Stimulated activated CD4-positive, alpha-beta T cell treated with anti-CD3 and anti-CD28 coated beads, Interleukin-4, amount 100 ng/mL, for 24 hours (primary cell): Measurements from ENCODE around the gene ZNF629.

Experiments
- DNase-seq: peaks from one replicate; pipeline ENCODE4 v3.0.0-alpha.2; 2020

Gene ZNF629

GRCh38 chr16:30766206-30766932 lies 20.6 kb downstream of the ZNF629 start:
- no peak for DNase-seq

- DNase-seq = no peak
Observed at GRCh38 chr16:30764816-30765465, 22.1 kb downstream of the ZNF629 start.

GRCh38 chr16:30764086-30764485 lies 22.9 kb downstream of the ZNF629 start:
- no peak for DNase-seq

- DNase-seq = no peak
Observed at GRCh38 chr16:30762991-30763725, 23.8 kb downstream of the ZNF629 start.

- DNase-seq = peak; percentile 93
Observed at GRCh38 chr16:30761928-30762902, 24.8 kb downstream of the ZNF629 start, which contains the start of the genes CFAP119 and RNF40. Gene CFAP119, minus strand, starts transcription at chr16:30762062. Its CDS starts 314 bp downstream, at chr16:30761748. Gene RNF40, plus strand, starts transcription at chr16:30762322. Its CDS starts 224 bp downstream, at chr16:30762546.

- DNase-seq = peak; percentile 56
Observed at GRCh38 chr16:30761427-30761927, 25.5 kb downstream of the ZNF629 start.

GRCh38 chr16:30760577-30761426 lies 26.2 kb downstream of the ZNF629 start:
- no peak for DNase-seq

GRCh38 chr16:30760001-30760559 lies 26.9 kb downstream of the ZNF629 start:
- no peak for DNase-seq

- no peak for DNase-seq
Observed at GRCh38 chr16:30758988-30759491, 28.0 kb downstream of the ZNF629 start.

GRCh38 chr16:30757316-30757715 lies 29.7 kb downstream of the ZNF629 start:
- DNase-seq = no peak

GRCh38 chr16:30756781-30757100 lies 30.3 kb downstream of the ZNF629 start:
- DNase-seq = no peak

GRCh38 chr16:30755955-30756780 lies 30.8 kb downstream of the ZNF629 start:
- DNase-seq = no peak

- no peak for DNase-seq
Observed at GRCh38 chr16:30753596-30753995, 33.4 kb downstream of the ZNF629 start.

- DNase-seq = no peak
Observed at GRCh38 chr16:30750876-30751465, 36.0 kb downstream of the ZNF629 start.

- no peak for DNase-seq
Observed at GRCh38 chr16:30750201-30750600, 36.8 kb downstream of the ZNF629 start.

GRCh38 chr16:30748634-30749445 lies 38.2 kb downstream of the ZNF629 start:
- peak; percentile 27 for DNase-seq

- peak; percentile 98 for DNase-seq
Observed at GRCh38 chr16:30747799-30748633, 39.0 kb downstream of the ZNF629 start, which contains the start of gene PHKG2. Gene PHKG2, plus strand, starts transcription at chr16:30748425. Its CDS starts 396 bp downstream, at chr16:30748821.
